WTC11 (cell line): Measurements from ENCODE around the gene ZNF747.

Experiments used
- CREM ChIP-seq: sonication (generic); formaldehyde crosslinking; IDR thresholded peaks from 2 replicates; pipeline ENCODE4 v1.8.1; 2022; ENCODE audit warnings: mild to moderate bottlenecking, missing genetic modification reagents, moderate library complexity
- FOXJ3 ChIP-seq: sonication (generic); formaldehyde crosslinking; IDR thresholded peaks from 2 replicates; pipeline ENCODE4 v1.9.0; 2021; ENCODE audit warnings: missing genetic modification reagents, mild to moderate bottlenecking, borderline replicate concordance
- SP1 ChIP-seq: sonication (generic); formaldehyde crosslinking; conservative IDR thresholded peaks from 2 replicates; pipeline ENCODE4 v1.8.1; 2022; ENCODE audit warnings: missing genetic modification reagents
- TF ChIP-seq, protein P1 (sequence below): sonication (generic); formaldehyde crosslinking; IDR thresholded peaks from 2 replicates; pipeline ENCODE4 v1.8.0; 2023; ENCODE audit warnings: missing genetic modification reagents

DNA sequence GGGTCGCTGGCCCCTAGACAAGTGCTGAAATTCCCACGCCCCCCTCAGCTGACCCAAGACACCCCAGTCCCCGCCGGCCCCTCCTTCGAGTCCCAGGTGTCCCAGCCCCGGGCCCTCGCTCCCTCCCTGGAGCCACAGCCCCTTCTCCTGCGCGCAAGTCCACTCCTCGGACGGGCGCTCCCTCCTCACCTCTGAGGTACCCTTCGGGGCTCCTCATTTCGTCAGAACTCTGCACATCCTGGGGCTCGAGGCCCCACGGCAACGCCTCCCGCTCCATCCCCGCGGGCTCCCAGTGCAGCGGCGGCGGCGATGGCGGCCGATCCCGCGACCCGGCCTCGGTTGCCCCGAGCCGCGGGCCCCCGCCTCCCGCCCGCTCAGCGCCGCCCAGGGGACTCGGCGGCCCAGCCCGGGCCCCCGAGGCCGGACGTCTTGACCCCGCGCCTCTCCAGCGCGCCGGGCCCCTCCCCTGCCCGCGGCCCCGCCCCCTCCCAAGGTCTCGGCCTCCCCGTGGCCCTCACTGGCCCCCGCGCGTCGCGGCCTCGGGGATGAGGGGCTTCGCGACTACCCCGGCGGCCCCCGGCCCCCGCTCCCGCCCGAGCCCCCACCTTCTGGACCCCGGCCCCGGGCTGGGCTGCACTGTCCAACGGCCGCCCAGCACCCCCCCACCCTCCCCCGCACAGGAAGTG lies 8.4 kb downstream of the ZNF747 start, which contains the start of gene ZNF768:
- TF ChIP-seq SP1: no peak
- TF ChIP-seq, protein P1, sequence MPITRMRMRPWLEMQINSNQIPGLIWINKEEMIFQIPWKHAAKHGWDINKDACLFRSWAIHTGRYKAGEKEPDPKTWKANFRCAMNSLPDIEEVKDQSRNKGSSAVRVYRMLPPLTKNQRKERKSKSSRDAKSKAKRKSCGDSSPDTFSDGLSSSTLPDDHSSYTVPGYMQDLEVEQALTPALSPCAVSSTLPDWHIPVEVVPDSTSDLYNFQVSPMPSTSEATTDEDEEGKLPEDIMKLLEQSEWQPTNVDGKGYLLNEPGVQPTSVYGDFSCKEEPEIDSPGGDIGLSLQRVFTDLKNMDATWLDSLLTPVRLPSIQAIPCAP (CRISPR knock-in tag): no peak
- no peak for TF ChIP-seq CREM (CRISPR knock-in tag)
- no peak for TF ChIP-seq FOXJ3 (CRISPR knock-in tag)
